ENCODE measurements around the gene IMPDH1. TPM values are rescaled to one million over a fixed set of nuclear protein-coding genes. Genes with fewer than 3 reads are reported as not detected.

Gene IMPDH1
- total RNA-seq, 1 donor, result 54.0 TPM

GRCh38 chr7:128434413-128435326 lies 24.9 kb upstream of the IMPDH1 start:
- no peak for DNase-seq (ENCODE audit: low read depth)
- TF ChIP-seq CTCF (IDR thresholded peaks at IDR 0.05; ENCODE audit: insufficient read depth, low read depth, low read length), result no peak
- no peak overlapping the region for H3K4me3 ChIP-seq (ENCODE audit: low read depth, low read length)

- DNase-seq (ENCODE audit: low read depth), result no peak
- no peak overlapping the region for H3K4me3 ChIP-seq (ENCODE audit: low read depth, low read length)
- TF ChIP-seq CTCF (IDR thresholded peaks at IDR 0.05; ENCODE audit: insufficient read depth, low read depth, low read length), result no peak
These were observed 22.0 kb upstream of the IMPDH1 start for GRCh38 chr7:128431754-128432153.

GRCh38 chr7:128431221-128431620 lies 21.4 kb upstream of the IMPDH1 start:
- H3K4me3 ChIP-seq (ENCODE audit: low read depth, low read length), result no peak overlapping the region
- peak; percentile 23 for DNase-seq (ENCODE audit: low read depth)
- no peak for TF ChIP-seq CTCF (IDR thresholded peaks at IDR 0.05; ENCODE audit: insufficient read depth, low read depth, low read length)

- no peak for DNase-seq (ENCODE audit: low read depth)
- H3K4me3 ChIP-seq (ENCODE audit: low read depth, low read length), result no peak overlapping the region
- TF ChIP-seq CTCF (IDR thresholded peaks at IDR 0.05; ENCODE audit: insufficient read depth, low read depth, low read length), result no peak
These were observed 20.4 kb upstream of the IMPDH1 start for GRCh38 chr7:128430207-128430606.

GRCh38 chr7:128427289-128427891 lies 17.6 kb upstream of the IMPDH1 start:
- no peak overlapping the region for H3K4me3 ChIP-seq (ENCODE audit: low read depth, low read length)
- peak; percentile 67 for TF ChIP-seq CTCF (IDR thresholded peaks at IDR 0.05; ENCODE audit: insufficient read depth, low read depth, low read length)
- DNase-seq (ENCODE audit: low read depth), result peak; percentile 67

- no peak overlapping the region for H3K4me3 ChIP-seq (ENCODE audit: low read depth, low read length)
- TF ChIP-seq CTCF (IDR thresholded peaks at IDR 0.05; ENCODE audit: insufficient read depth, low read depth, low read length), result peak; percentile 99
- peak; percentile 69 for DNase-seq (ENCODE audit: low read depth)
These were observed 16.1 kb upstream of the IMPDH1 start for GRCh38 chr7:128425850-128426249.

Data from fibroblast of villous mesenchyme (primary cell).